ENCODE measurements around the gene LCOR.

The LCOR gene

GRCh38 chr10:96975136-96975535 is 143.0 kb downstream of the LCOR start:
- Histone ChIP-seq H3K27me3 (replicated peaks) (no peaks in the 10 kb centered on the region), H3K27ac (no peak overlapping the region), H3K36me3 (replicated peaks) (no peaks in the 10 kb centered on the region), H3K4me3 (ENCODE audit: low read depth, low read length) (no peak overlapping the region)
- in situ Hi-C loops (cut with HindIII; ENCODE audit: low pct_ligation_motif_present, low sequenced_read_pairs): no loop called here
- no peak for DNase-seq
- no peak for TF ChIP-seq CTCF (IDR thresholded peaks at IDR 0.05; ENCODE audit: low read depth, low read length, missing control alignments)

- Histone ChIP-seq H3K36me3 (replicated peaks) (peaks cover 12% of the 10 kb centered on the region), H3K27ac (no peak overlapping the region), H3K27me3 (replicated peaks) (no peaks in the 10 kb centered on the region), H3K4me3 (ENCODE audit: low read depth, low read length) (no peak overlapping the region)
- in situ Hi-C loops (cut with HindIII; ENCODE audit: low pct_ligation_motif_present, low sequenced_read_pairs): no loop called here
- TF ChIP-seq CTCF (IDR thresholded peaks at IDR 0.05; ENCODE audit: low read depth, low read length, missing control alignments): no peak
- DNase-seq: no peak
These were observed 146.6 kb downstream of the LCOR start for GRCh38 chr10:96978621-96979154.

- Histone ChIP-seq H3K4me3 (ENCODE audit: low read depth, low read length) (no peak overlapping the region), H3K27me3 (replicated peaks) (no peaks in the 10 kb centered on the region), H3K36me3 (replicated peaks) (peaks cover 12% of the 10 kb centered on the region), H3K27ac (no peak overlapping the region)
- DNase-seq: no peak
- in situ Hi-C loops (cut with HindIII; ENCODE audit: low pct_ligation_motif_present, low sequenced_read_pairs): no loop called here
- TF ChIP-seq CTCF (IDR thresholded peaks at IDR 0.05; ENCODE audit: low read depth, low read length, missing control alignments): no peak
These were observed 150.2 kb downstream of the LCOR start for GRCh38 chr10:96982149-96982930.

GRCh38 chr10:96984541-96985131 is 152.5 kb downstream of the LCOR start:
- no peaks in the 10 kb centered on the region for H3K27me3 ChIP-seq (replicated peaks)
- in situ Hi-C loops (cut with HindIII; ENCODE audit: low pct_ligation_motif_present, low sequenced_read_pairs): no loop called here
- peaks cover 12% of the 10 kb centered on the region for H3K36me3 ChIP-seq (replicated peaks)
- DNase-seq: no peak
- H3K27ac ChIP-seq: no peak overlapping the region
- no peak for TF ChIP-seq CTCF (IDR thresholded peaks at IDR 0.05; ENCODE audit: low read depth, low read length, missing control alignments)
- no peak overlapping the region for H3K4me3 ChIP-seq (ENCODE audit: low read depth, low read length)

GRCh38 chr10:96986200-96986856 is 154.2 kb downstream of the LCOR start:
- no peak for TF ChIP-seq CTCF (IDR thresholded peaks at IDR 0.05; ENCODE audit: low read depth, low read length, missing control alignments)
- peaks cover 6% of the 10 kb centered on the region for H3K36me3 ChIP-seq (replicated peaks)
- DNase-seq: no peak
- H3K27ac ChIP-seq: no peak overlapping the region
- no peaks in the 10 kb centered on the region for H3K27me3 ChIP-seq (replicated peaks)
- no peak overlapping the region for H3K4me3 ChIP-seq (ENCODE audit: low read depth, low read length)
- in situ Hi-C loops (cut with HindIII; ENCODE audit: low pct_ligation_motif_present, low sequenced_read_pairs): no loop called here

Data from brain microvascular endothelial cell (primary cell).